Mammary epithelial cell (primary cell): ENCODE data around the gene CACHD1.

Experiments
- EZH2 ChIP-seq: IDR thresholded peaks from 2 replicates; pipeline ENCODE4 v1.6.1; 2012; ENCODE audit warnings: low read length, inconsistent platforms, borderline replicate concordance
- TF ChIP-seq, protein P1 (sequence below), 2 donors: IDR thresholded peaks in 1 of 2; conservative IDR thresholded peaks in 1 of 2; 2 replicates each; pipeline ENCODE4 v1.5.1; 2011 to 2012; ENCODE audit warnings: inconsistent platforms in 2 of 2, low read length in 2 of 2, mild to moderate bottlenecking in 2 of 2, control low read depth in 1 of 2, low read depth in 1 of 2; ENCODE audit not compliant: insufficient read depth in 1 of 2; ENCODE audit errors: extremely low read depth in 1 of 2

DNA sequence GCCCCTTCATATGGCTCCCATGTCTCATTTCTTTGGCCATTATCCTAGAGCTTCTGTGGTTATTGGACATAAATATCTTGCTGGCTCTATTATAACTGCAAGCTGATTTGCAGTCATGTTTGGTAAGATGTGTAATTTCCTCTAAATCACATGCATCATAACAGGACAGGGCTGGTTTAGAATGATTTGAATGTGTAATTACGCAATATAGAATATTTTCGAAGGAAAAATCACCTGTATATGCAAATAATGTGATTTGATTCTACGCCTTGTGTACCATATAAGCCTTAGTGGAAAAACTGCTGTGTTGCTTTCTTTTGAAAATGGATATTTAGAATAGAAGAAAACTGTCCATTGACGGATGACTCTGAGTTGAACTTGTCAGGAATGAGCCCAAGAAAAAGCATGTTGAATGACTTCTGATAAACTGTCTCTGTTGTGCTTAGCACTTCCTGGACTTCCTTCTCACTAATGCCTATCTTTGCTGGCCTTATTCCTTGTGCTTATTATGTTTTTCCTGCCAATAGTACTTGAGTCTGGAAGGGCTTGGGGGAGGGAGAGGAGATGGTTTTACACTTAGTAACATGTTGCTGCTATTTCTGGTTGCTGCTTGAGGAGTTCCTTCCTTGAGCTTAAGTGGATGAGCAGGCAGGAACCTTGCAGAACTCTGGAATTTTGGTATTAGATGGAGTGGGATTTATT lies 6.5 kb downstream of the CACHD1 start:
- TF ChIP-seq, protein P1, sequence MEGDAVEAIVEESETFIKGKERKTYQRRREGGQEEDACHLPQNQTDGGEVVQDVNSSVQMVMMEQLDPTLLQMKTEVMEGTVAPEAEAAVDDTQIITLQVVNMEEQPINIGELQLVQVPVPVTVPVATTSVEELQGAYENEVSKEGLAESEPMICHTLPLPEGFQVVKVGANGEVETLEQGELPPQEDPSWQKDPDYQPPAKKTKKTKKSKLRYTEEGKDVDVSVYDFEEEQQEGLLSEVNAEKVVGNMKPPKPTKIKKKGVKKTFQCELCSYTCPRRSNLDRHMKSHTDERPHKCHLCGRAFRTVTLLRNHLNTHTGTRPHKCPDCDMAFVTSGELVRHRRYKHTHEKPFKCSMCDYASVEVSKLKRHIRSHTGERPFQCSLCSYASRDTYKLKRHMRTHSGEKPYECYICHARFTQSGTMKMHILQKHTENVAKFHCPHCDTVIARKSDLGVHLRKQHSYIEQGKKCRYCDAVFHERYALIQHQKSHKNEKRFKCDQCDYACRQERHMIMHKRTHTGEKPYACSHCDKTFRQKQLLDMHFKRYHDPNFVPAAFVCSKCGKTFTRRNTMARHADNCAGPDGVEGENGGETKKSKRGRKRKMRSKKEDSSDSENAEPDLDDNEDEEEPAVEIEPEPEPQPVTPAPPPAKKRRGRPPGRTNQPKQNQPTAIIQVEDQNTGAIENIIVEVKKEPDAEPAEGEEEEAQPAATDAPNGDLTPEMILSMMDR (conservative IDR thresholded peaks at IDR 0.05 in 1 of 2, IDR thresholded peaks at IDR 0.05 in 1 of 2; ENCODE audit: extremely low read depth in 1 of 2, insufficient read depth in 1 of 2, low read depth in 1 of 2, low read length in 2 of 2), result no peak
- TF ChIP-seq EZH2, result no peak
